ENCODE results near the gene MAPK1IP1L.

- TF ChIP-seq, protein P1, sequence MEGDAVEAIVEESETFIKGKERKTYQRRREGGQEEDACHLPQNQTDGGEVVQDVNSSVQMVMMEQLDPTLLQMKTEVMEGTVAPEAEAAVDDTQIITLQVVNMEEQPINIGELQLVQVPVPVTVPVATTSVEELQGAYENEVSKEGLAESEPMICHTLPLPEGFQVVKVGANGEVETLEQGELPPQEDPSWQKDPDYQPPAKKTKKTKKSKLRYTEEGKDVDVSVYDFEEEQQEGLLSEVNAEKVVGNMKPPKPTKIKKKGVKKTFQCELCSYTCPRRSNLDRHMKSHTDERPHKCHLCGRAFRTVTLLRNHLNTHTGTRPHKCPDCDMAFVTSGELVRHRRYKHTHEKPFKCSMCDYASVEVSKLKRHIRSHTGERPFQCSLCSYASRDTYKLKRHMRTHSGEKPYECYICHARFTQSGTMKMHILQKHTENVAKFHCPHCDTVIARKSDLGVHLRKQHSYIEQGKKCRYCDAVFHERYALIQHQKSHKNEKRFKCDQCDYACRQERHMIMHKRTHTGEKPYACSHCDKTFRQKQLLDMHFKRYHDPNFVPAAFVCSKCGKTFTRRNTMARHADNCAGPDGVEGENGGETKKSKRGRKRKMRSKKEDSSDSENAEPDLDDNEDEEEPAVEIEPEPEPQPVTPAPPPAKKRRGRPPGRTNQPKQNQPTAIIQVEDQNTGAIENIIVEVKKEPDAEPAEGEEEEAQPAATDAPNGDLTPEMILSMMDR (IDR thresholded peaks at IDR 0.05): no peak
- no peak for TF ChIP-seq EZH2phosphoT487 (IDR thresholded peaks at IDR 0.05)
These were observed 14.8 kb downstream of the MAPK1IP1L start for GRCh38 chr14:55066223-55066622.
